D341Med (cell line): ENCODE measurements around the gene TRIO.

Experiments
- DNase-seq: peaks from one replicate; pipeline ENCODE4 v3.0.0; 2012; ENCODE audit warnings: low spot score

TRIO gene

GRCh38 chr5:14168144-14168792 lies 25.1 kb downstream of the TRIO start:
- DNase-seq: no peak

- DNase-seq: no peak
Measured at GRCh38 chr5:14168793-14169262, 25.7 kb downstream of the TRIO start.

GRCh38 chr5:14171046-14171445 lies 27.9 kb downstream of the TRIO start:
- DNase-seq: no peak

GRCh38 chr5:14171621-14172020 lies 28.5 kb downstream of the TRIO start:
- DNase-seq: no peak

- DNase-seq: no peak
Measured at GRCh38 chr5:14172149-14172795, 29.1 kb downstream of the TRIO start.

- no peak for DNase-seq
Measured at GRCh38 chr5:14173377-14174229, 30.5 kb downstream of the TRIO start.

- DNase-seq: no peak
Measured at GRCh38 chr5:14174230-14174636, 31.1 kb downstream of the TRIO start.

GRCh38 chr5:14175381-14175780 lies 32.2 kb downstream of the TRIO start:
- no peak for DNase-seq

- DNase-seq: no peak
Measured at GRCh38 chr5:14176888-14177287, 33.7 kb downstream of the TRIO start.

- no peak for DNase-seq
Measured at GRCh38 chr5:14177634-14178033, 34.5 kb downstream of the TRIO start.

- no peak for DNase-seq
Measured at GRCh38 chr5:14178091-14178490, 34.9 kb downstream of the TRIO start.

- no peak for DNase-seq
Measured at GRCh38 chr5:14178671-14179211, 35.6 kb downstream of the TRIO start.

GRCh38 chr5:14179446-14179845 lies 36.3 kb downstream of the TRIO start:
- DNase-seq: no peak

GRCh38 chr5:14180437-14180836 lies 37.3 kb downstream of the TRIO start:
- DNase-seq: no peak

GRCh38 chr5:14181299-14181968 lies 38.3 kb downstream of the TRIO start:
- no peak for DNase-seq

- DNase-seq: no peak
Measured at GRCh38 chr5:14182761-14183160, 39.6 kb downstream of the TRIO start.

GRCh38 chr5:14183187-14183939 lies 40.2 kb downstream of the TRIO start:
- DNase-seq: no peak

GRCh38 chr5:14184082-14184481 lies 40.9 kb downstream of the TRIO start:
- no peak for DNase-seq

GRCh38 chr5:14184725-14185124 lies 41.6 kb downstream of the TRIO start:
- DNase-seq: no peak

GRCh38 chr5:14185326-14186058 lies 42.4 kb downstream of the TRIO start:
- no peak for DNase-seq
